HG03469 (cell line): Measurements from ENCODE around the gene NSG2.
A peak's percentile ranks its signal among the peaks of the same experiment; 100 is the strongest.
"Not testable (repeated sequence)": the region's sequence is repeated elsewhere in the genome, so short reads cannot be mapped to it uniquely, and the experiment has no call there.

Experiments
- ATAC-seq: cut with Tn5 transposase; IDR thresholded peaks from one replicate; pipeline ENCODE4 v1.9.1; 2021; ENCODE audit warnings: mild to moderate bottlenecking, moderate library complexity, moderate number of reproducible peaks; ENCODE audit not compliant: unreplicated experiment

The NSG2 gene

DNA sequence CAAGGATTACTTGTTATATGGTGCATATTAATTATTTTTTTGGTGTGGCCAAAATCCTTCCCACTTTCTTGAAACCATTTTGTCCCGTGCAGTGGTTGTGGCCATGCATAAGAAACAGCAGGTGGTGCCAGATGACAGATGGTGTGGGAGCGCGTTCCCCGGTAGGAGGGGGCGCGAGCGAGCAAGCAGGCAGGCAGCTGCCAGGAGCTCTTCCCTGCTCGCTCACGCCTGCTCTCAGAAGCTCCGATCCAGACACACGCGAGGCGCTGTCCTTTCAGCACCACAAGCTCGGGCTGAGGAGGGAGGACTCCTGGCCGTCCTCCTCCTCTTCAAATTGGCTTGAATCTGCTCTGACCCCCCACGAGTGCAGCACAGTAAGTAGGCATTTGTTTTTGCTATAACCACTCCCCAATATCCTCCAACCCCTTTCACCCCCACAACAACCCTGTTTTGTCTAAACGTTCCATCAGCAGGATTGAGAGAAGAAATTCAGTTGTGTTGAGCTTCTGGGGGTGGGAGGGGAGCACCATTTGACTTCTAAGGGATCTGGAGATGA lies at the start of gene NSG2:
Gene NSG2, plus strand, starts transcription at position 237 of the 556 bp plus-strand sequence. CDS start 1,050 bp downstream, outside the sequence.
- ATAC-seq: peak; percentile 72

GRCh38 chr5:173997331-173997730 lies 48.2 kb upstream of the NSG2 start:
- ATAC-seq: no peak

DNA sequence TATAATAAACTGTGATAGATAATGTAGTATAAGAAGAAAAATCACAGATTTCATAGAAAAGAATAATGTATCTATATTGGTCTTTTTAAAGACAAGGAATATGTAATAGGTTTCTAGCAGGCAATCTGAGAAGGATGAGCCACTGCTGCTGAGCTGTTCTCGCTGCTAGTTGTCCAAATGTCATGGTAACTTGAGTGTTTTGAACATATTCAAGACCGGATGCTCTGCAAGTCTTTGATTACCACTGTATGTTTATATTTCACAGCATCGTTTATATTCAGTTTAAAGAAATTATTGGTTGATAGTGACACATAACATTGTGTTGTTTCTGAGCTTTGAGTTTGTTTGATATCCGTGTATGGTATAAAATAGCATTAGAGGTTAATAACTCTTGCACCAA lies 47.0 kb upstream of the NSG2 start:
- ATAC-seq: no peak

DNA sequence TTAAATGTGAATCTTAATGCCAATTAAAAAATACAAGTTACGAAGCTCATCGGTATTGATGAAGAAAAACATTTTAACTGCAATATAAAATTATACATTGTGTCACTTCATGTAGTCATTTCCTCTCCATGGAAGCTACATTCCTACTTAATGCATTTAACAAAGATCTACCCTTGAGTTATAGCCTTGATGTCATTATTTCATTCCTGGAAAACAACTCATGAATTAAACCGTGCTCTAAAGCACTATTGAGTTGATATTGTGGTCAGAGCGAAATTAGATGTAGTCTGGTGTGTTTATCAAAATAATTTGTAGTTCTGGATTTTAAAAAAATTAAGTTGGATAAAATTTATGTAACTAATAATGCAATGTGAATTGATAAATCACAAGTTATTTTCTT lies 45.4 kb upstream of the NSG2 start:
- no peak for ATAC-seq

DNA sequence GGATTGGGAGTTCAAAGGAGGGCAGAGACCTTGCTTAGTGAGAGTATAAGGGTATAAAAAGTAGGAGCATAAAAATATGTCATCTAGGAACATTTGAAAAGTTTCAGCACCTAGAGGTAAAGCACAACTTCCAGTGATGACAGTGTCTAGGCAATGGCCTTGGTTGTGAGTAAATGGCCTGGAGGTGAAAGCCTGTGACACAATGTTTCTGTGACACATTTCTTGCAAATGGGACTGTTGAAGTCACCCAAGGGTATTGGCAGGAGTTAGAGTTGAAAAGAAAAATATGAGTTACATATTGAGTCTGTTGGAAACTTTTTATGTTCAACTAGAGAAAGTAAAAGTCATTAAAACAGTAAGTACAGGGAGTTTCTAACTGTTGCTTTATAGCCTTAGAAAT lies 41.7 kb upstream of the NSG2 start:
- no peak for ATAC-seq

GRCh38 chr5:174008922-174009321 lies 36.6 kb upstream of the NSG2 start:
- no peak for ATAC-seq

DNA sequence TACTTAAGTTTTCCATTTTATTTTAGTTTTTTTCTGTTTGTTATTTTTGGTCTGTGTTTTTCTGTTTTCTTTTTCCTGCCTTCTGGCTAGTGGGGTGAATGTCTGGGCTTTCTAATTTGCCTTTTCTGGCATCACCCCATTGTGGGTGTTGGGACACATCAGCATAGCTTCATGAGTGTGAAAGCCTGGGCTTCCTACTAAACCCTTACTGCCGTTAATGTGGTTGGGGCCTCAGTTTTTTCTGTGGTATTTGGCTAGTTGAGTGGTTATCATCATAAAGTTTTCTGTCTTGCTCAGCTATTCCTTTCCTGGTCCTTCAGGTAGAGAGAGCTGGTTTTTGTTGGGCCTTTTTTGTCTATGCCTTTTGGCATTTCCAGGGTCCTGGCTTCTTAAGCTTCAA lies 35.1 kb upstream of the NSG2 start:
- no peak for ATAC-seq

DNA sequence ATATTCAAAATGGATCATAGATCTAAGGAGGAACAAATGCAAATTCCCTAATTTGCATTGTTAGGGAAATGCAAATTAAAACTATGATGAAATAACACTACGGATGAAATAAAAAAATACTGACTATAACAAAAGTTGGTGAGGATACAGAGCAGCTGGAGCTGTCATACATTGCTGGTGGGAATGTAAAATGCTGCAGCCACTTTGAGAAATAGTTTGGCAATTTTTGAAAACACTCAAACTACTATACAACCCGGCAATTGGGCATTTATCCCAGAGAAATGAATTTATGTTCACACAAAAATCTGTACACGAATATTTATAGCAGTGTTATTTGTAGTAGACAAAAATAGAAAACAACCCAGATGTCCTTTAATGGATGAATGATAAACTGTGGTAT lies 34.1 kb upstream of the NSG2 start:
- ATAC-seq: no peak

DNA sequence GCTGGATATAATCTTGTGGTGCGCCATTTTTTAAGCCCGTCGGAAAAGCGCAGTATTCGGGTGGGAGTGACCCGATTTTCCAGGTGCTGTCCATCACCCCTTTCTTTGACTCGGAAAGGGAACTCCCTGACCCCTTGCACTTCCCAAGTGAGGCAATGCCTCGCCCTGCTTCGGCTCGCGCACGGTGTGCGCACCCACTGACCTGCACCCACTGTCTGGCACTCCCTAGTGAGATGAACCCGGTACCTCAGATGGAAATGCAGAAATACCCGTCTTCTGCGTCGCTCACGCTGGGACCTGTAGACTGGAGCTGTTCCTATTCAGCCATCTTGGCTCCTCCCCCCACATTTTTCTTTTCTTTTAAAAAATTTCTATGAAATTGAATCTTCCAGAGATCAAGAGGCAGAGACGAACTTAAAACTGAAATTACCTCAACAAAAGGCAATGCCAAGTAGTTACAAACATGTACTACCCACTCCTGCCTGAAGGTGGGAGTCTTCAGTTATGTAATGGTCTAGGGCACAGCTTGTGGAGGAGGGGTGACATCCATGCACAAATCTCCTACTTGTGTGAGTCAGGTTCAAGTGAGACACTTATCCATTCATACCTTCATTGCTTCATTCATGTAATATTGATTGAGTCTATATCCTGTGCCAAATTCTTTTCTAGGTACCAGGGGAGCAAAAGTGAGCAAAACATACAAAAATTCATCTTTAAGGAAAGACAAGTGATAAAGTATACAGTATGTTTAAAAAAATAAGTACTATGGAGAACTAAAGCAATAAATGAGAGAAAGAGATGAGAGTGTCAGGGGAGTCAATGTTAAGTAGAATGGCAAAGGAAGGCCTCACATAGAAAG lies 25.2 kb upstream of the NSG2 start:
- not testable (repeated sequence) for ATAC-seq

- no peak for ATAC-seq
Measured at GRCh38 chr5:174020928-174021304, 24.6 kb upstream of the NSG2 start.

GRCh38 chr5:174022384-174023095 lies 23.0 kb upstream of the NSG2 start:
- no peak for ATAC-seq

DNA sequence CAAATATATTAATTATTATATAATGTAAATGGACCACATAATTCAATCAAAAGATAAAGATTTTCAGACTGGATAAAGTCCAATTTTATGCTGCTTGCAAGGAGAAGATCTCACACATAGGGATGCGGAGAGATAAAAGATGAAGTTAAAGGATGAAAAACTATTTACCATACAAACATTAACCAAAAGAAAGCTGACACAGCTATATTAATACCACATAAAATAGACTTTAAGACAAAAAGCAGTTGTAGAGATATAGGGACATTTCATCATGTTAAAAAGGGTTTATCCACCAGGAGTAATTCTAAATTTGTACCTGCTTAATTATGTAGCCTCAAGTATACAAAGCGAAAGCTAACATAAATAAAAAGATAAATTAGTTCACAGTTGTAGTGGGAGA lies 15.2 kb upstream of the NSG2 start:
- no peak for ATAC-seq

DNA sequence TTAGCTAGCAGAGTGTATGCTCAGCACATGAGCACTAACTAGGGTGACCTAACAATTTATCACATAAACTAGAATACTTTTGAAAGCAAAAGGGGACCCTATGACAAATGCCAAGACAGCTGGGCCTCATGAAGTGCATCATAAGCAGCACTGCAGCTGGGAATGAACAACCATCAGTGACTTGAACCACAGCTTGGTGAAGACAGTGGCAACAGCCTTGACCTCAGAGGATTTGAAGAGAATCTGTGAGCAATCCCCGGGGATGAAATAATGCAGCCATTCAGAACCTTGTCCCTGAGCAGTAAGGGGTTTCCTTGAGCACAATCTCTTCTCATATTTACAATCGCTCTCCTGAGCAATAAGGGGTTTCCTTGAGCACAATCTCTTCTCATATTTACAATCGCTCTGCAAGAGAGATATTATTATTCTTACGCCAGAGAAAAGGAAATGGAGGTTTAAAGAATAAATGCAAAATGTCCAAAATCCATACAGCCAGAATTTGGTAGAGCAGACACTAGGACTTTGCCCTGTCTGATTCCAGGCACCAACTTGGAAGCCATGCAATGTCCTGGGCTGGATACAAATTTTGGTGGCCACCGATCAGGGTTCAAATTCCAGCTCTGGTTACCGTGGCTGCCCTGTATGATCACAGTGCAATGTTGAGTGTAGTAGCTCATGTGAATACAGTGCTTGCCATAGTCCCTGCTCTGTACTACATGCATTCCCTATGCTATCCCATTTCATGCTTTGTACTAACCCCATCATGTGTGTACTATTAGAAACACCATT lies 846 bp upstream of the NSG2 start:
- ATAC-seq: no peak

DNA sequence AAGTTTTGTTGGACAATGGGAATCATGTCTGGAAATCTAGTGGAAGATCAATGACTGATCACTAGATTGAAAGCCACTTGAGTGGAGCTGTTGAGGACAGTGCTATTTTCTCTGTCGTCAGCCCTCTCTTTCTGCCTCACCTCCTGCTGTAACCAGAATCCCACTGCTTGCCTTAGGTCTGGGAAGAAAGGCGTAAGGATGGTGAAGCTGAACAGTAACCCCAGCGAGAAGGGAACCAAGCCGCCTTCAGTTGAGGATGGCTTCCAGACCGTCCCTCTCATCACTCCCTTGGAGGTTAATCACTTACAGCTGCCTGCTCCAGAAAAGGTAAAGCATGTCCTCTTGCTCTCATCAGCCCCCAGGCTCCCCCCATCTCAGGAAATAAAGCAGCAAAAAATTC lies 1.1 kb downstream of the NSG2 start:
- ATAC-seq: no peak

- no peak for ATAC-seq
Measured at GRCh38 chr5:174047472-174048099, 2.1 kb downstream of the NSG2 start.

DNA sequence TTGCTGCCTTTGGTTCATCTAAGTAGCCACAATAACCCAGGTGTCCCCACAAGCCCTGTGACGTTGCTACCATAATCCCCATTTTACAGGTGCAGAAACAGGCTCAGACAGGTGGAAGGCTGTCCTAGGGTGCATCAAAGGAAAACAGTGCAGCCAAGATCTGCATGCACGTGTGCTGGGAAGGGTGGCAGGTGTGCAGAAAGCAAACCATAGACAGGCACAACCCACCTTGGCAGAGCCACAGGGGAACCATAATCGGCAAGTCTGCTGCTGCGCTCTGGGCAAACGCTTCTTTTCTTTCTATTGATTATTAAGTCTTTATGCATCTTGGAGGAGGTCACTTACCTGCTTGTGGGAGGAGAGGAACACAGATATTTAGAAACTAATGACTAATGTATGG lies 7.1 kb downstream of the NSG2 start:
- no peak for ATAC-seq

- no peak for ATAC-seq
Measured at GRCh38 chr5:174053905-174054304, 8.4 kb downstream of the NSG2 start.

DNA sequence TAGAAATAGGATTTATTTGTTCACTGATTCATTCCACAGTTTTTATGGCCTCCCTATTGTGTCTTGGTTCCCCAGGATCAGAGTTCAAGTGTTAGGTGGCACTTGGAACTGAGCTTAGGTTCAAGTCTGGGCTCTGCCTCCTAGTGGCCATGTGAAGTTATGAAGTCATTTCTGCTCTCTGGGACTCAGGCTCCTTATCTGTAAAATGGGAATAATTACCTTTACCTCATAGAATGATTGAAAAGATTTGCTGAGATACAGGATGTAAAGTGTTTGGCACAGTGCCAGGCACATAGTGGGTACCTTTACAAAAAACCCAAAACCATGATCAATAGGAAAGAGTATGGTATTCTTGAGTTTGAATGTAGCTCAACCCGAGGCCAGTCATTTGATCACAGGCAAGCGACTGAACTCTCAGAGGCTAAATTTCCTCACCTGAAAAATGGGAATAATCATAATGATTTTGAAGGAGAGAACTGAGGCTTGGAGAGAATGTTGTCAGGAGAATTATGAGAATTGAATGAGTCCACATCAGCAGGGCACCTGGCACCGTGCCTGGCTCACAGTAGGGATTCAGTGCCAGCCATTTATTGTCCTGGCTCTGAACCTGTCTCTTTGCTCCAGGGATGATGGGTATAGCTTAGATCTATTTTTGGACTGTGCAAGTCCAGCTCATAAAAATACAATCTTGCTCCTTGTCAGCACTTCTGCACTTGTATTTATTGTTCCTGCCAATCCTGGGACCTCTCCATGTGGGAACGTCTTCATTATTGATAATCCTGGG lies 10.8 kb downstream of the NSG2 start:
- ATAC-seq: no peak

- ATAC-seq: no peak
Measured at GRCh38 chr5:174057206-174057605, 11.7 kb downstream of the NSG2 start.
